Putamen (tissue), 1 donor: ENCODE results near the gene FAM163B.

Experiments
- DNase-seq: peaks from one replicate; pipeline ENCODE4 v3.0.0-alpha.2; 2016; ENCODE audit warnings: low spot score

Gene FAM163B

DNA sequence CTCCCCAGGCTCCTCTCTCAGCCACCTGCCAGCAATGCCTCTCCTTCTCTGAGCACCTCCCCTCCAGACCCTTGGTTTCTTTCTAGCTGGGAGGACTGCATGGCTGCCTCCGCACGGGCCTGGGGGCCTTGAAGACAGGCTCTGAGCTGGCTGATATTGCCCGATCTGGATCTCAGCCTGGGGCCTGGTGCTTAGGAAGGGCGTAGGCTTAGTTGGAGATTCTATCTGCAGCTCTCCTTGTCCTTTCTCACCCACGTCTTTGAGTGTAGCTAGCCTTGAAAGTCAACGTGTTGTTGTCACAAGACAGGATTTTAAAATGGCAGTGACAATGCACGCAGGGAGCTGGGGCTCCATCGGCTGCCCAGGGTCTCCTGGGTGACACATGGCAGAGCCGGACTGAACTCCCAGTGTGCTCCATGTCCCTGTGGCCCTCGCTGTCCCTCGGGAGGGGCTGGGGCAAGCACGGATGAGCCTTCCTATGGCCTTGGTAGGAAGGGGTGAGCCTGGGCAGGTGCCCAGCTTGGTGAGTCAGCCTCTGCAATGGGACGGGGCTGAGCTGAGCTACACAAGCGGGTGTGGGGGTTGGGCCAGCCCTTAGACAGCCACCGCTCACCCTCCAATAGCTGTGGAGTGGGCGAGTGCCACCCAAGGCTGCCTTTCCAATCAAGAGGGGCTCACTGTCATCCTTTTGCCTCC, 65.3 kb downstream of the FAM163B start:
- no peak for DNase-seq

DNA sequence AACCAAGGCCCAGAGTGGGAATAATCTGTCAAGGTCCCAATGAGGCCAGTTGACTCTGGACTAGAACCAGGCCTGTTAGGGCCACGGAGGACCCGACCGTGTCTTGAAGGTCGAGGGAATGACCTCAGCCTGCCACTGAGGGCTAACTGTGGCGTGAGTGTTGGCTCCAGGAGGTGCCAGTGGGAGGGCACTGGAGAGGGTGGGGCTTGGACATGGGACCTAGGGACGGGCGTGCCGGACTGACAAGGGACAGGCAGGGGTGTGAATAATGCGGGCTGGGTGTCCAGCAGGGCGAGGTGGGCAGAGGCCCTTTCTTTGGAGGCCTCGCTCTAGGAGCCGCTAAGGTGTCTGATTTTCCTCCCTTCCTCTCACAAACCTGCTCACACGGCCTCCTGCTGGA, 67.2 kb downstream of the FAM163B start:
- DNase-seq: no peak

DNA sequence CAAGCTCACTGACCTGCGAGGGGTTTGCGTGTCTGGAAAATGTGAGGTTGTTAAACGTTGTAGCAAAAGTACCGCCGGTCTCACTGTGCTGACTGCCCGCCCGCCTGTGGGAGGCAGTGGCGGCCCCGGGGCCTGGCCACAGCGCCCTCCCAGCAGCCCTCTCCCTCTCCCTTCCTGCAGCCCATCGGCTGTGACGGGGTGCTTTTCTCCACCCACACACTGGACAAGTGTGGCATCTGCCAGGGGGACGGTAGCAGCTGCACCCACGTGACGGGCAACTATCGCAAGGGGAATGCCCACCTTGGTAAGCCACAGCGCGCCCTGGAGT, 68.5 kb downstream of the FAM163B start:
- no peak for DNase-seq

DNA sequence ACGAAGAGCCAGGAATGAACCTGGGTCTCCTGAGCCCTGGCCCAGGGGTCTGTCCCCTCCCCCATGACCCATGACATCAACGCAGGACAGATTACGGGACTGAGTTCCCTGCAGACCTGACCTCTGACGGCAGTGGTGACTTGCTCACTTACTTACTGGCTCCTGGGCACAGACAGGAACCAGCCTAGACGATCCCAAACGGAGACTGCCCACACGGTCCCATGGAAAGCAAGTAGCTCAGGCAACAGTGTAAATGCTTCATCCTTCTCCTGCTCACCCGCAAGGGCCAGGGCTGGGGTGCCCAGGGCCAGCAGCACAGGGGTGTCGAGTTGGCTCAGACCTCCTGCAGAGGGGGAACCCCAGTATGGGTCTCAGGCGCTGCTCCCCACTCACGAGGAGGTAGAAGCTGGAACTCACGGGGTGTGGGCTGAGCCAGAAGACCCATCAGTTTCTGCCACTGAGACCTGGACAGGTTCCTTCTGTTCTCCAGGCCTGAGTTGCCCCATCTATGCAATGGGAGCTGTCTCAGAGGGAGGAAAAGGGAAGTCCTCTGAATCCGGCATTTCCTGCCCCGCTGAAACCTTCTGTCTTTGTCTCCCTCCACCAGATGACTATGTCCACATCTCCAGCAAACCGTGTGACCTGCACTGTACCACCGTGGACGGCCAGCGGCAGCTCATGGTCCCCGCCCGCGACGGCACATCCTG, 69.0 kb downstream of the FAM163B start:
- no peak for DNase-seq

GRCh38 chr9:133538851-133539833, 70.0 kb downstream of the FAM163B start:
- DNase-seq: no peak

DNA sequence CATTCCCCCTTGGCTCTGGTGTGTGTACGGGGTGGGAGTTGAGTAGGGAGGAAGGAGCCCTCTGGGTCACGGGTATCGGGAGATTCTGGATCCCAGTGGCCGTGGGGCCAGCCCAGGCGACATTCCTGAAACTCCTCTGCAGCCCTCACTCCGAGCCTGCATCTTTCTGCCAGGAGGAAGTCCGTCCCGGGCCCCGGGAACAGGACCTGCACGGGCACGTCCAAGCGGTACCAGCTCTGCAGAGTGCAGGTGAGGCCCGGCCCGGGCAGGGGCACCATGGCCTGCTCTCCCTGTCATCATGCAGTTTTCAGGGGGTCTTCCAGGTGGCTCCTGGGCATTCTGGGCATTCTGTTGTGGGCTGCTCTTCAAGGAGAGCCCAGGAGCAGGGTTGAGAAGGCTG, 71.0 kb downstream of the FAM163B start:
- no peak for DNase-seq

GRCh38 chr9:133537257-133537656, 71.9 kb downstream of the FAM163B start:
- no peak for DNase-seq

DNA sequence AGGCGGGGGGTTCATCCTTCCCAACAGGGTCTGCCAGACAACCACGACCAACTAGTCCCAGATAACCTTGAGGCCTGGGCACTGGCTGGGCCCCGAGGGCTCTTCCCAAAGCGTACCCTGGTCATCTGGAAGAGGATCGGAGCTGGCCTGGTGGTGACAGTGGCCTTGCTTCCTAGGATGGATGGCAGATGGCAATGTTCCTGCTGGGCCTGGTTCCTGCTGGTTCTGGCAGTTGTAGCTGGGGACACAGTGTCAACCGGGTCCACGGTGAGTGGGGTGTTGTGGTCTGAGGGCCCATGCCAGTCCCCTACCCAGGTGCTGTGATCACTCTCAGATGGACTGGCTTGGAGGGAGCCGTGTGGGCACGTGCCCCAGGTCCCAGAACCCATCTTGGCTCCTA, 72.7 kb downstream of the FAM163B start:
- no peak for DNase-seq

- no peak for DNase-seq
Measured at GRCh38 chr9:133536080-133536479, 73.1 kb downstream of the FAM163B start.

GRCh38 chr9:133535306-133535877, 73.8 kb downstream of the FAM163B start:
- DNase-seq: no peak

DNA sequence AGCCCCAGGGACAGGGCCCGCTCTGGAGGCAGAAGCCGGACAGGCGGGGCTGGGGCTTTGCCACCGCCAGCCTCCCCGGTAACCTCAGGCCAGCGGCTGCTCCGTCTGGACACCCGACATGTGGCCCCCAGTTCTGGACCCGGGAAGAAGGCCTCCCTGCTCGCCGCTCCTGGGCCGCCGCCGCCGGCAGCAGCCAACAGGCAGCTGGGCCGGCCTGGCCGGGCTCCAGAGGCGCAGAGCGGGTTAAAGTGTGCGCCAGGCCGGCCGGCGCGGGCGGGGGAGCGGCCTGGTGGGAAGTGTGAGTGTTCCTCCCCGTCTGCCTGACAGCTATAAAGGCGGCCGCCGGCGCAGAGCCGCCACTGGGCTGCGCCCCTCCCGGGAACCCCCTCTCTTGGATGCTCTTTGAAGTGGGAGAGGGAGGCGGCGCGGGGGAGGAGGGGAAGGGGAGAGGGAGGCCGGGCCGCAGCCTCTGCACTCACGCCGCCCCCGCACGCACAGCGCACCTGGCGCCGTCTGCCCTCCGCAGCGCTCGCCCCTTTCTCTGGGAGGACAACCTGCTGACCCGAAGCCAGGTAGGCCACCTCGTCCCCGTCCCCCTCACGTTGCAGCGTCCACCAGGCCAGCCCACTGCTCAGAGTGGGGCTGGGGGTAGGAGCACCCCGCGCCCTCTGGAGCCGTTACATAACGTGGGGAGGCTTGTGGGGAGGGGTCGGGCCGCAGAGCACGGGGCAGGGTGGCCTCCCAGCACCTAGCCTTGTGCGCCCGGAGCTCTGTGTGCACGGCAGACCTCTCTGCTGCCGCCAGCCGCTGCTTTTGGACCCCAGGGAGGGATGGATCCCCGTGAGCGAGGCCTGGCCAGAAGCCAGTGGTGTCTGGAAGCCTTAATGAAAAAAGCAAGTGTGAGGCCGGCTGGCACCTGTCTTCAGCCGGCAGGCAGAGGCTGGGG, 74.6 kb downstream of the FAM163B start, which contains the start of gene ADAMTSL2:
ADAMTSL2 (plus strand) TSS at position 359 of the 946 bp plus-strand sequence. CDS start 2,009 bp downstream, outside the sequence.
- DNase-seq: peak; percentile 74

- DNase-seq: no peak
Measured at GRCh38 chr9:133533857-133534256, 75.3 kb downstream of the FAM163B start.

DNA sequence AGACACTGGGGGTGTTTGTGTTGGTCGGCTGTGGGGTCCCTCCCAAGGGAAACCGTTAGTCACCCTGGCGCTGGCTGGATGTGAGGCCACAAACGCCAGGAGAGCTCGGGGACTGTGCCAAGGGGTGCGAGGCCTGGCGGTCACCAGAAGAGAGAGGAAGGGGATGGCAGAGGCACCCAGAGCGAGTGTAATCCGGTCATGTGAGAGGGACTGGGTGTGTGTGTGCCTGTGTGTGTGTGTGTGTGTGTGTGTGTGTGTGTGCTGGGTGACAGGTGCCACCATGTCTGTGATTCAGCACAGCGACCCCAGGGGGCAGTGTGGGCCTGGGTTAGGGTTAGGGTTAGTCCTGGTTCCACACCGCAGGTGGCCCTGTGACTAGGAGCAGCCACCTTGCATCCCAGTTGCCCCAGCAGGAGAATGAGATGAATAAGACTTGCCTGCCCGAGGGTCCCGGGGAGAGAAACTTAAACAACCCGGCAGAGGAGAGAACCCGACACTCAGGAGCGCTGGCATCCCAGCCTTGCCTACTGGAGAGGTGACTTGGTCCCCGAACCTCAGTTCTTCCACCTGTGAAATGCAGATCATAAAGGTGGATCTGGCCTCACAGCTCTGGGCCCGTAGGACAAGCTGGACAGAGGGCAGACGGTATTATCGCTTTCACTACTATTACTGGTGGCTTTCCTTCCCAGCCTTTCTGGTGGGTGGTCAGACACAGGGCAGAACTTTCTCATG, 76.1 kb downstream of the FAM163B start:
- no peak for DNase-seq

GRCh38 chr9:133531293-133531692, 77.9 kb downstream of the FAM163B start:
- no peak for DNase-seq

GRCh38 chr9:133529874-133530273, 79.3 kb downstream of the FAM163B start:
- no peak for DNase-seq

DNA sequence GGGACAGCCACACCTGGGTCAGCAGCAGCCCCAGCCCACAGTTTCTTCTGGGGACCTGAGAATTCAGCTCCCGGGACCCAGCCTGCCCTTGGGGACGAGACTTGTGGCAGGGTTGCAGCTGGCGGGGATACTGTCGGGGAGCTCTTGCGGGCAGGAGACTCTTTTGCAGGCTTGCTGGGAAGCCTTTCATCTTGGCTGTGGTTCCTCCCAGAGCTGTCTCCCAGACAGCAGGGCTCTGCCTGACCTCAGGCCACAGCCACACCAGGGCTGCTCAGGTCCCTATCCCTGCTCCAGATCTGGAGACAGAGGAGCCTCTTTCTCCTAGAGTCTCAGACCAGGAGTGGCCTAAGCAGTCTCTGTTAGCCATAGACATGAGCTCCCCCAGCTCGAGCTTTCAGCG, 79.7 kb downstream of the FAM163B start:
- no peak for DNase-seq

DNA sequence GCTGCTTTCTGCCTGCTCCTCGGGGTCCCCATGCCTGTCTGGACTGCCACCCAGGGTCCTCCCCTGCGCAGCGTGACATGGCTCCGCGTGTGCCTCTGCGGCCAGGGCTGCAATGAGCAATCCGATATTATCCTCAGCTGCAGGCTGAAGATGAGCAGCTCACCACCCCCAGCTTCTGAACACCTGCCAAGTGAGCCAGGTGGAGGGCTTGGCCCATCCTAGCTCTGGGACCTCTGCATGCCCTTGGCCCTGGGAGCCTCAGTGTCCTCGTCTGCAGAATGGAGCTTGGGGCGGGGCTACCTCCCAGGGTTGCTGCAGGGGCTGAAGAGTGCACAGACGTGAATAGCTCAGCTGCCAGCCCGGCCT, 80.3 kb downstream of the FAM163B start:
- no peak for DNase-seq

- no peak for DNase-seq
Measured at GRCh38 chr9:133528001-133528875, 81.0 kb downstream of the FAM163B start.

GRCh38 chr9:133527444-133527920, 81.7 kb downstream of the FAM163B start:
- DNase-seq: no peak
